A549 treated with ZK216348 at 1 μM for 4 hours (cell line): Measurements from ENCODE around the gene EQTN. TPM values are rescaled to one million over a fixed set of nuclear protein-coding genes. Genes with fewer than 3 reads are reported as not detected.

Experiments used
- total RNA-seq: library from RNA; stranded (reverse); fragments of 200-300 nt; extraction: Qiagen RNA extraction; gene quantifications from 5 replicates; pipeline ENCODE4 v1.2.3, GENCODE V29; 2022; ENCODE audit warnings: low read depth

The EQTN gene
- not detected in 5 replicates for total RNA-seq

DNA sequence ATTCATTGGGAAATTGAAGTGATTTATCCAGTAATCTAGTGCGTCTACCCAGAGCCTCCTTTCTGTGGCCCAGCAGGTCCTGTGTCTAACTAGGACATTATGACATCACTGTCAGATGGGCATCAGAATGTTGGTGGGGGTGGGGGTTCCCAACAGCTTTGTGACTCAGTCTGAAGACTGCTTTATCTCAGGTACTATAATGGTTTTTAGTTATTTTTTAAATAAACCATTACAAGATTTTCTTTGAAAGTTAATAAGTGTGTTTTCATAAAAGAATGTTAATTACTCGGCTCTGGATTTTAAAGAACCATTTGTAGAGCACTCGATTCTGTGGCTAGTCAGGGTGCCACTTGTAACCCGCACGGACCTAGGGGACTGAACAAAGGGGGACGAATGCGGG lies at the start of gene EQTN:
EQTN (minus strand) TSS at position 101 of the 400 bp plus-strand sequence; CDS start at position 6, 95 bp downstream.

Other genes starting within 250 kb of the EQTN start
- gene TEK, start 187.9 kb downstream of the EQTN start, total RNA-seq = 0.06 to 0.12 TPM (median 0.07 TPM) in 5 replicates
- not detected in 5 replicates for gene IFNK, start 227.1 kb upstream of the EQTN start, total RNA-seq
- gene MOB3B, start 232.7 kb upstream of the EQTN start, total RNA-seq = 6.9 to 11.2 TPM (median 9.3 TPM) in 5 replicates